SK-N-SH (cell line): ENCODE measurements around the gene ACO1. TPM values are rescaled to one million over a fixed set of nuclear protein-coding genes. Genes with fewer than 3 reads are reported as not detected.

Source experiments
- CTCF ChIA-PET: fragments of 300-600, 350-600 bp; formaldehyde crosslinking; extraction: SDS; loops from one replicate; lab custom pipeline; 2021; lab: Yijun Ruan, JAX
- POLR2A ChIA-PET: fragments of 350-600 bp; sonication (Branson Sonifier 250); formaldehyde crosslinking; extraction: SDS; loops from one replicate; lab custom pipeline; 2020; ENCODE audit warnings: antibody characterized with exemption, inconsistent platforms; lab: Yijun Ruan, JAX
- DNase-seq: peaks from one replicate; pipeline ENCODE4 v3.0.0; 2012
- H2AFZ ChIP-seq: fragments of 200-600 bp; sonication (generic); 2 replicates; pipeline ENCODE4 v1.8.1; 2016; ENCODE audit warnings: antibody characterized with exemption, mild to moderate bottlenecking, low read depth
- H3F3A ChIP-seq: fragments of 200-600 bp; sonication (generic); replicated peaks from 2 replicates; pipeline ENCODE3; 2016; ENCODE audit warnings: antibody characterized with exemption, mild to moderate bottlenecking; ENCODE audit not compliant: insufficient read depth
- H3K27ac ChIP-seq, 2 experiments: fragments of 200-500 bp in 1 of 2; fragments of 200-600 bp in 1 of 2; sonication (Bioruptor generic) in 1 of 2; sonication (generic), shearing (Covaris generic) in 1 of 2; 2 replicates each; pipeline versions ENCODE4 v1.5.1 to v1.6.1; 2014 to 2016; ENCODE audit warnings: low read depth in 2 of 2, inconsistent platforms in 1 of 2, low read length in 1 of 2, mild to moderate bottlenecking in 1 of 2, mixed read lengths in 1 of 2
- H3K27me3 ChIP-seq: fragments of 200-600 bp; sonication (generic), shearing (Covaris generic); 2 replicates; pipeline ENCODE4 v1.6.1; 2016; ENCODE audit warnings: mixed run types; ENCODE audit not compliant: insufficient read depth
- H3K36me3 ChIP-seq, 2 experiments: fragments of 200-500 bp in 1 of 2; fragments of 200-600 bp in 1 of 2; sonication (Bioruptor generic) in 1 of 2; sonication (generic) in 1 of 2; replicated peaks in 1 of 2; 2 replicates each; pipeline versions ENCODE3 to v1.5.1; 2014 to 2016; ENCODE audit warnings: low read length in 1 of 2, mild to moderate bottlenecking in 1 of 2; ENCODE audit not compliant: insufficient read depth in 2 of 2, control insufficient read depth in 1 of 2
- H3K4me1 ChIP-seq, 2 experiments: fragments of 200-500 bp in 1 of 2; fragments of 200-600 bp in 1 of 2; sonication (Bioruptor generic) in 1 of 2; sonication (generic), shearing (Covaris generic) in 1 of 2; 2 replicates each; pipeline versions ENCODE4 v1.5.1 to v1.6.1; 2014 to 2016; ENCODE audit warnings: low read depth in 1 of 2, low read length in 1 of 2, mixed run types in 1 of 2; ENCODE audit not compliant: insufficient read depth in 2 of 2, control insufficient read depth in 1 of 2
- H3K4me2 ChIP-seq: fragments of 200-600 bp; sonication (generic), shearing (Covaris generic); 2 replicates; pipeline ENCODE4 v1.6.1; 2017; ENCODE audit warnings: mixed run types
- H3K4me3 ChIP-seq, 2 experiments: fragments of 200-500 bp in 1 of 2; fragments of 200-600 bp in 1 of 2; sonication (Bioruptor generic) in 1 of 2; sonication (generic), shearing (Covaris generic) in 1 of 2; 2 replicates each; pipeline versions ENCODE4 v1.5.1 to v1.8.1; 2014 to 2016; ENCODE audit warnings: low read depth in 2 of 2, inconsistent platforms in 1 of 2, low read length in 1 of 2, mild to moderate bottlenecking in 1 of 2, mixed read lengths in 1 of 2, moderate library complexity in 1 of 2
- H3K79me2 ChIP-seq: fragments of 200-600 bp; sonication (generic); 2 replicates; pipeline ENCODE4 v1.8.1; 2017; ENCODE audit warnings: mild to moderate bottlenecking; ENCODE audit not compliant: insufficient read depth
- H3K9ac ChIP-seq: fragments of 200-600 bp; sonication (generic); 2 replicates; pipeline ENCODE4 v1.6.1; 2017; ENCODE audit warnings: mixed run types
- H3K9me2 ChIP-seq: fragments of 200-600 bp; sonication (generic); 2 replicates; pipeline ENCODE4 v1.6.1; 2017; ENCODE audit warnings: mixed run types
- H3K9me3 ChIP-seq: fragments of 200-600 bp; sonication (generic); 2 replicates; pipeline ENCODE4 v1.6.1; 2017; ENCODE audit warnings: mixed run types, mild to moderate bottlenecking, moderate library complexity
- H4K20me1 ChIP-seq: fragments of 200-600 bp; sonication (generic); 2 replicates; pipeline ENCODE4 v1.6.1; 2017; ENCODE audit warnings: mild to moderate bottlenecking, mixed run types; ENCODE audit not compliant: insufficient read depth
- CTCF ChIP-seq: fragments of 200-600 bp; sonication (generic); IDR thresholded peaks from 2 replicates; pipeline ENCODE4 v1.6.1; 2017; ENCODE audit warnings: antibody characterized with exemption, mild to moderate bottlenecking, moderate library complexity
- ELF1 ChIP-seq: IDR thresholded peaks from 2 replicates; pipeline ENCODE4 v1.4.0; 2012
- EP300 ChIP-seq, 2 experiments: IDR thresholded peaks; 2 replicates each; pipeline versions ENCODE4 v1.4.0 to v1.6.1; 2012; ENCODE audit warnings: borderline replicate concordance in 1 of 2, low read depth in 1 of 2, low read length in 1 of 2
- EZH2phosphoT487 ChIP-seq: fragments of 200-600 bp; sonication (generic); IDR thresholded peaks from 2 replicates; pipeline ENCODE4 v1.6.1; 2017; ENCODE audit warnings: low read depth, mixed run types, mild to moderate bottlenecking, antibody characterized with exemption, moderate library complexity, borderline replicate concordance
- GATA2 ChIP-seq: sonication (generic); formaldehyde crosslinking; IDR thresholded peaks from 2 replicates; pipeline ENCODE4 v1.5.0; 2020; ENCODE audit warnings: mild to moderate bottlenecking, missing genetic modification reagents
- JUND ChIP-seq: IDR thresholded peaks from 2 replicates; pipeline ENCODE4 v1.4.0; 2012
- MEF2A ChIP-seq: IDR thresholded peaks from 2 replicates; pipeline ENCODE4 v1.4.0; 2012; ENCODE audit warnings: low read depth, borderline replicate concordance
- PBX3 ChIP-seq: IDR thresholded peaks from 2 replicates; pipeline ENCODE4; 2012
- POLR2AphosphoS5 ChIP-seq: IDR thresholded peaks from 2 replicates; pipeline ENCODE4 v1.6.1; 2012; ENCODE audit warnings: low read depth, low read length
- RAD21 ChIP-seq: IDR thresholded peaks from 2 replicates; pipeline ENCODE4 v1.6.1; 2012; ENCODE audit warnings: mild to moderate bottlenecking, low read length
- RFX5 ChIP-seq: IDR thresholded peaks from 2 replicates; pipeline ENCODE4 v1.6.1; 2012; ENCODE audit warnings: mild to moderate bottlenecking, improper control_type of control experiment, low read length
- RXRA ChIP-seq: IDR thresholded peaks from 2 replicates; pipeline ENCODE4 v1.4.0; 2012; ENCODE audit warnings: low read depth, mild to moderate bottlenecking, borderline replicate concordance
- TAF1 ChIP-seq: IDR thresholded peaks from 2 replicates; pipeline ENCODE4 v1.6.1; 2012; ENCODE audit warnings: low read depth, mild to moderate bottlenecking, low read length, moderate library complexity, borderline replicate concordance
- TCF12 ChIP-seq: IDR thresholded peaks from 2 replicates; pipeline ENCODE4 v1.4.0; 2012
- WGBS: methylation state at CpG from one replicate; pipeline ENCODE4 v1.1.6; 2017; ENCODE audit warnings: low lambda C conversion rate; 5-methylcytosine and 5-hydroxymethylcytosine counted together
- polyA plus RNA-seq, 3 experiments: library from polyadenylated mRNA; depleted of rRNA; stranded (reverse); fragments of >200 nt; gene quantifications; 2 replicates each; pipeline ENCODE4 v1.2.3, GENCODE V29; 2012
- TF ChIP-seq, protein P1 (sequence below): IDR thresholded peaks from 2 replicates; pipeline ENCODE4 v1.4.0; 2012; ENCODE audit warnings: low read depth, borderline replicate concordance

The ACO1 gene
- polyA plus RNA-seq, 1 of the 3 experiments (the other 2 are of a cell fraction) = 25.4 TPM

- Histone ChIP-seq H3K27ac (no peak overlapping the region), H4K20me1 (no peaks in the 10 kb centered on the region), H3K36me3 (no peaks in the 10 kb centered on the region), H3K9me3 (peaks cover 5% of the 10 kb centered on the region; the same call in 1 of the 2 replicates), H3K9me2 (no peaks in the 10 kb centered on the region), H3F3A (no peaks in the 10 kb centered on the region), H2AFZ (no peak overlapping the region), H3K4me3 (no peak overlapping the region), H3K9ac (no peak overlapping the region), H3K4me1 (no peaks in the 10 kb centered on the region), H3K4me2 (no peak overlapping the region)
- ChIA-PET POLR2A (no interaction called here), CTCF (interaction anchor here (1.1 to 1.3 kb wide), 2 partner anchors 209 to 210 kb away, joined by 3 read pairs; no protein-coding TSS in a partner anchor)
- DNase-seq = no peak
- TF ChIP-seq RAD21 (no peak), TAF1 (no peak), RXRA (no peak), PBX3 (no peak)
- TF ChIP-seq, protein P1, sequence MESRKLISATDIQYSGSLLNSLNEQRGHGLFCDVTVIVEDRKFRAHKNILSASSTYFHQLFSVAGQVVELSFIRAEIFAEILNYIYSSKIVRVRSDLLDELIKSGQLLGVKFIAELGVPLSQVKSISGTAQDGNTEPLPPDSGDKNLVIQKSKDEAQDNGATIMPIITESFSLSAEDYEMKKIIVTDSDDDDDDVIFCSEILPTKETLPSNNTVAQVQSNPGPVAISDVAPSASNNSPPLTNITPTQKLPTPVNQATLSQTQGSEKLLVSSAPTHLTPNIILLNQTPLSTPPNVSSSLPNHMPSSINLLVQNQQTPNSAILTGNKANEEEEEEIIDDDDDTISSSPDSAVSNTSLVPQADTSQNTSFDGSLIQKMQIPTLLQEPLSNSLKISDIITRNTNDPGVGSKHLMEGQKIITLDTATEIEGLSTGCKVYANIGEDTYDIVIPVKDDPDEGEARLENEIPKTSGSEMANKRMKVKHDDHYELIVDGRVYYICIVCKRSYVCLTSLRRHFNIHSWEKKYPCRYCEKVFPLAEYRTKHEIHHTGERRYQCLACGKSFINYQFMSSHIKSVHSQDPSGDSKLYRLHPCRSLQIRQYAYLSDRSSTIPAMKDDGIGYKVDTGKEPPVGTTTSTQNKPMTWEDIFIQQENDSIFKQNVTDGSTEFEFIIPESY = no peak
- TF ChIP-seq, all 33 proteins: peak for 0
- no peaks in the 10 kb centered on the region for H3K27me3 ChIP-seq
- no peaks in the 10 kb centered on the region for H3K79me2 ChIP-seq
Observed at GRCh38 chr9:32371279-32371678, 13.2 kb upstream of the ACO1 start.

DNA sequence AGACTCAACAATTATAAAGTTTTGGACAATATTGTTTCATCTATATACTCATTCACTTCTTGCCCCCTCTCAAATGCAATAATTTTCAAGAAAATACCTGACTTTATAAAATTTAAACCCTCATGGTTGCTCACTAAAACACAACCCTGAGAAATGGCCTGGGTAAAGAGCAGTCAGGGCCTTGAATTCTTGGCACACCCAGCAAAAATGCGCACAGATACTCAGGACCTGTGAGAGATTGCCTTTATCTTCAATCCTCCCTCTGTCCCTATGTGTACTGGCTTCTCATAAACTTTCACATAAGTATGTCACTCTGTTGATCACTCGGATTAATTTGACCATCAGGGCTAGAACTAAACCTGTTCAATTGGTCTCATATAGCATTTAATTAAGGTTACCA, 12.8 kb upstream of the ACO1 start:
- Histone ChIP-seq H3K9ac (no peak overlapping the region), H3K9me2 (no peaks in the 10 kb centered on the region), H3K27ac (no peak overlapping the region), H3K79me2 (no peaks in the 10 kb centered on the region), H4K20me1 (no peaks in the 10 kb centered on the region), H3K4me1 (no peaks in the 10 kb centered on the region), H3K27me3 (no peaks in the 10 kb centered on the region), H3K36me3 (no peaks in the 10 kb centered on the region), H2AFZ (no peak overlapping the region), H3F3A (no peaks in the 10 kb centered on the region), H3K4me3 (no peak overlapping the region), H3K4me2 (no peak overlapping the region), H3K9me3 (peaks cover 5% of the 10 kb centered on the region; the same call in 1 of the 2 replicates)
- DNase-seq = no peak
- CTCF ChIA-PET = interaction anchor here (1.3 kb wide), 1 partner anchor 209 kb away, joined by 3 read pairs; no protein-coding TSS in a partner anchor
- POLR2A ChIA-PET = no interaction called here
- TF ChIP-seq POLR2AphosphoS5 (no peak), EZH2phosphoT487 (no peak), CTCF (no peak), MEF2A (no peak), TCF12 (no peak), EP300 (IDR thresholded peaks at IDR 0.05; ENCODE audit: borderline replicate concordance in 1 of 2, low read depth in 1 of 2, low read length in 1 of 2) (no peak), ELF1 (no peak), RFX5 (no peak), GATA2 (CRISPR knock-in tag) (no peak), JUND (no peak)
- 30% methylated on average over 2 of the region's 2 CpGs for WGBS
